ENCODE measurements around the gene CNRIP1. TPM values are rescaled to one million over a fixed set of nuclear protein-coding genes. Genes with fewer than 3 reads are reported as not detected.

CNRIP1 gene
- total RNA-seq, 1 experiment from 2014 or later = not detected

DNA sequence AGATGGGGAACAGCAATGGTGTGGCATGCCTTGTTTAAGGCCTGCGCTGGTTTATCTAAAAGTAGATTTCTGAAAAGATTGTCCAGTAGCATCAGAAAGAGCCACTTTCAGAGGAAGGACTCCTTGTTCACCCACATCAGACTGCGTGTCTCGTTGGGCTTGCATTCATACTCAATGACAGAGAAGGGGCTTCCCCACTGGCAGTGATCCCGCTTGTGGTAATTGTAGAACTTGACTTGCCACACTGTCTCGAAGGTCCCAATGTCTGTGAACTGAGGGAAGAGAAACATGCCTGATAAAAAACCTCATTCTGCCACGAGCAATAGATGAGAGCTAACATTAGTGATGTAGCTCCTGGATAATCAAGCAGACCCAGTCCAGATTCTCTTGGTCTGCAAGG is 26.0 kb downstream of the CNRIP1 start:
- Histone ChIP-seq H3K4me2 (ENCODE audit: low read length) (no peak overlapping the region), H3K9me3 (ENCODE audit: control insufficient read depth in 1 of 2, insufficient read depth in 1 of 2, low read depth in 1 of 2, low read length in 2 of 2) (no peaks in the 10 kb centered on the region), H3K4me1 (ENCODE audit: control insufficient read depth in 1 of 2, insufficient read depth in 2 of 2, low read length in 2 of 2) (no peaks in the 10 kb centered on the region), H3K79me2 (ENCODE audit: insufficient read depth, low read length) (no peaks in the 10 kb centered on the region), H3K9ac (ENCODE audit: low read length) (no peak overlapping the region), H3K36me3 (ENCODE audit: control insufficient read depth in 1 of 2, insufficient read depth in 2 of 2, low read length in 2 of 2) (no peaks in the 10 kb centered on the region), H3K27ac (ENCODE audit: low read depth, low read length) (no peak overlapping the region), H3K9me2 (ENCODE audit: insufficient read depth) (no peaks in the 10 kb centered on the region), H3K27me3 (ENCODE audit: insufficient read depth, low read length) (no peaks in the 10 kb centered on the region), H2AFZ (ENCODE audit: low read depth, low read length, poor library complexity, severe bottlenecking) (no peak overlapping the region), H3K4me3 (replicated peaks in 1 of 2; ENCODE audit: low read depth in 1 of 2, low read length in 2 of 2) (no peak overlapping the region), H4K20me1 (ENCODE audit: insufficient read depth) (no peaks in the 10 kb centered on the region)
- DNase-seq (ENCODE audit: low read depth, low spot score) (no peak), ATAC-seq (no peak)
- POLR2A ChIA-PET = no interaction called here
- RAD21 ChIA-PET (ENCODE audit: low non-redundant PET in 1 of 2, low total read pairs in 2 of 2, uncharacterized antibody in 2 of 2, unreplicated experiment in 2 of 2) = no interaction called here
- no TSS peak for BruUV-seq (replicated peaks)
- intact Hi-C loops (cut with micrococcal nuclease) = no loop called here
- TF ChIP-seq EZH2phosphoT487 (IDR thresholded peaks at IDR 0.05; ENCODE audit: borderline replicate concordance) (no peak), POLR2A (IDR thresholded peaks at IDR 0.05; ENCODE audit: borderline replicate concordance, extremely low read depth, insufficient read depth, insufficient read length) (no peak), CTCF (IDR thresholded peaks at IDR 0.05 in 2 of 3, conservative IDR thresholded peaks at IDR 0.05 in 1 of 3; ENCODE audit: borderline replicate concordance in 1 of 3, insufficient read depth in 1 of 3, low read depth in 2 of 3, low read length in 2 of 3) (no peak), TCF7L2 (IDR thresholded peaks at IDR 0.05; ENCODE audit: borderline replicate concordance, extremely low read depth, insufficient read depth, insufficient read length) (no peak), CEBPB (IDR thresholded peaks at IDR 0.05; ENCODE audit: low read depth) (no peak), SP1 (IDR thresholded peaks at IDR 0.05; ENCODE audit: low read depth) (no peak), EZH2 (IDR thresholded peaks at IDR 0.05) (no peak), EGR1 (IDR thresholded peaks at IDR 0.05; ENCODE audit: low read depth) (no peak), FOSL1 (IDR thresholded peaks at IDR 0.05; ENCODE audit: low read depth) (no peak), CBX3 (IDR thresholded peaks at IDR 0.05; ENCODE audit: low read depth) (no peak), JUND (IDR thresholded peaks at IDR 0.05) (no peak), SIN3A (IDR thresholded peaks at IDR 0.05; ENCODE audit: low read depth) (no peak), RAD21 (IDR thresholded peaks at IDR 0.05; ENCODE audit: low read depth) (no peak), ATF3 (IDR thresholded peaks at IDR 0.05) (no peak)
- TF ChIP-seq, protein P1, sequence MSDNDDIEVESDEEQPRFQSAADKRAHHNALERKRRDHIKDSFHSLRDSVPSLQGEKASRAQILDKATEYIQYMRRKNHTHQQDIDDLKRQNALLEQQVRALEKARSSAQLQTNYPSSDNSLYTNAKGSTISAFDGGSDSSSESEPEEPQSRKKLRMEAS (IDR thresholded peaks at IDR 0.05) = no peak
- TF ChIP-seq, protein P2, sequence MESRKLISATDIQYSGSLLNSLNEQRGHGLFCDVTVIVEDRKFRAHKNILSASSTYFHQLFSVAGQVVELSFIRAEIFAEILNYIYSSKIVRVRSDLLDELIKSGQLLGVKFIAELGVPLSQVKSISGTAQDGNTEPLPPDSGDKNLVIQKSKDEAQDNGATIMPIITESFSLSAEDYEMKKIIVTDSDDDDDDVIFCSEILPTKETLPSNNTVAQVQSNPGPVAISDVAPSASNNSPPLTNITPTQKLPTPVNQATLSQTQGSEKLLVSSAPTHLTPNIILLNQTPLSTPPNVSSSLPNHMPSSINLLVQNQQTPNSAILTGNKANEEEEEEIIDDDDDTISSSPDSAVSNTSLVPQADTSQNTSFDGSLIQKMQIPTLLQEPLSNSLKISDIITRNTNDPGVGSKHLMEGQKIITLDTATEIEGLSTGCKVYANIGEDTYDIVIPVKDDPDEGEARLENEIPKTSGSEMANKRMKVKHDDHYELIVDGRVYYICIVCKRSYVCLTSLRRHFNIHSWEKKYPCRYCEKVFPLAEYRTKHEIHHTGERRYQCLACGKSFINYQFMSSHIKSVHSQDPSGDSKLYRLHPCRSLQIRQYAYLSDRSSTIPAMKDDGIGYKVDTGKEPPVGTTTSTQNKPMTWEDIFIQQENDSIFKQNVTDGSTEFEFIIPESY (IDR thresholded peaks at IDR 0.05; ENCODE audit: extremely low read depth, insufficient replicate concordance, low read length) = no peak
- CTCF ChIA-PET = interaction anchor here (1.1 to 1.2 kb wide), 3 partner anchors 19 to 172 kb away, joined by 3 to 9 read pairs (median 3); no protein-coding TSS in a partner anchor
